ENCODE measurements around the gene LRRC9. TPM values are rescaled to one million over a fixed set of nuclear protein-coding genes. Genes with fewer than 3 reads are reported as not detected.

The LRRC9 gene
- total and polyA plus RNA-seq, 2 donors (not counting 3 experiments of a cell fraction or from before 2014, with no cell fraction given): not detected

DNA sequence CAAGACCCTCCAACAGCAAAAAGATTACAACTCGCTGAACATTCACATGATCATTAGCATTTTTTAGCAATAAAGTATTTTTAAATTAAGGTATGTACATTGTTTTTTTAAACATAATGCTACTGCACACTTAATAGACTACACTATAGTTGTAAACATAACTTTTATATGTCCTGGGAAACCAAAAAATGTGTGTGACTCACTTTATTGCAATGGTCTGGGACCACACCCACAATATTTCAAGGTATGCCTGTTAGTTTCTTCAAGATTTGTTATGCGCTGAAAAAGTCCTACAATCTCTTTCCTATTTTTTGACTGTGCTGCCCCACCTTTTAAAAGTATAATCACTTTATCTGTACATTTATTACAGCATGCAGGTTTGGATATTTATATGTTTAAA is 141.4 kb downstream of the LRRC9 start:
- dilution Hi-C loops (cut with MboI; ENCODE audit: extremely low pct_ligation_motif_present, low sequenced_read_pairs) (no loop called here), intact Hi-C loops (cut with micrococcal nuclease) (loop anchor here (5.0 kb wide), 2 partner anchors 106 to 496 kb away; partner anchors contain the start of gene DHRS7)
- Histone ChIP-seq H3K9me1 (replicated peaks; ENCODE audit: control insufficient read depth, extremely low read depth, insufficient read depth, low read length) (no peaks in the 10 kb centered on the region), H4K20me1 (replicated peaks; ENCODE audit: control insufficient read depth, extremely low read depth, insufficient read depth, low read length) (no peaks in the 10 kb centered on the region), H3K4me2 (ENCODE audit: insufficient read depth, low read length) (no peak overlapping the region), H3K9me3 (replicated peaks; ENCODE audit: control insufficient read depth, insufficient read depth, low read length) (no peaks in the 10 kb centered on the region), H3K27me3 (ENCODE audit: control insufficient read depth in 2 of 2, insufficient read depth in 2 of 2, low read length in 2 of 2) (peaks cover 3 to 12% of the 10 kb centered on the region in 2 experiments), H3K79me2 (ENCODE audit: control insufficient read depth, insufficient read depth, low read length) (no peaks in the 10 kb centered on the region), H3K4me1 (ENCODE audit: control insufficient read depth, extremely low read depth, insufficient read depth, low read length) (no peaks in the 10 kb centered on the region), H3K27ac (ENCODE audit: insufficient read depth, low read depth, low read length) (no peak overlapping the region), H2AFZ (ENCODE audit: low read depth, low read length) (no peak overlapping the region), H3K36me3 (ENCODE audit: control insufficient read depth in 2 of 2, extremely low read depth in 1 of 2, insufficient read depth in 2 of 2, low read length in 2 of 2) (no peaks in the 10 kb centered on the region), H3K4me3 (replicated peaks in 1 of 3; ENCODE audit: insufficient read depth in 1 of 3, low read depth in 1 of 3, low read length in 3 of 3) (no peak overlapping the region), H3K9ac (replicated peaks; ENCODE audit: extremely low read depth, insufficient read depth, low read length) (no peak overlapping the region)
- ChIA-PET CTCF (interaction anchor here (2.5 kb wide), 1 partner anchor 122 kb away, joined by 42 read pairs; no protein-coding TSS in a partner anchor), POLR2A (no interaction called here)
- no peak for DNase-seq (ENCODE audit: low read depth, low spot score)
- no TSS peak for BruUV-seq (replicated peaks)
- no peak for FAIRE-seq
- TF ChIP-seq CTCF (IDR thresholded peaks at IDR 0.05; ENCODE audit: extremely low read depth in 1 of 2, insufficient read depth in 1 of 2, low read depth in 1 of 2, low read length in 2 of 2) (no peak), GATA2 (IDR thresholded peaks at IDR 0.05; ENCODE audit: insufficient read depth, insufficient read length, low read depth, low read length) (no peak), EZH2 (IDR thresholded peaks at IDR 0.05; ENCODE audit: borderline replicate concordance, low read depth, low read length, severe bottlenecking) (no peak), POLR2AphosphoS5 (IDR thresholded peaks at IDR 0.05; ENCODE audit: insufficient read depth, low read depth, low read length) (no peak), MYC (IDR thresholded peaks at IDR 0.05; ENCODE audit: low read depth, low read length) (no peak), POLR2A (IDR thresholded peaks at IDR 0.05; ENCODE audit: low read depth, low read length) (no peak), FOS (IDR thresholded peaks at IDR 0.05; ENCODE audit: borderline replicate concordance, insufficient read depth, low read length) (no peak), MAX (IDR thresholded peaks at IDR 0.05; ENCODE audit: insufficient read depth, insufficient read length) (no peak), JUN (IDR thresholded peaks at IDR 0.05; ENCODE audit: borderline replicate concordance, insufficient read depth, insufficient read length, low read depth) (no peak)
